22Rv1 (cell line): ENCODE measurements around the gene MACC1.

ENCODE experiments used
- H3K27ac ChIP-seq: fragments of 450-650 bp; 2 replicates; pipeline ENCODE4 v1.5.1; 2017
- CTCF ChIP-seq: fragments of 450-650 bp; IDR thresholded peaks from 2 replicates; pipeline ENCODE4 v1.5.1; 2017; ENCODE audit warnings: mild to moderate bottlenecking
- ZFX ChIP-seq: fragments of 450-650 bp; IDR thresholded peaks from 2 replicates; pipeline ENCODE4 v1.6.1; 2017; ENCODE audit warnings: antibody characterized with exemption, borderline replicate concordance

The MACC1 gene

GRCh38 chr7:20141666-20142065 lies 75.5 kb downstream of the MACC1 start:
- H3K27ac ChIP-seq: no peak overlapping the region
- no peak for TF ChIP-seq ZFX
- no peak for TF ChIP-seq CTCF

GRCh38 chr7:20141002-20141345 lies 76.2 kb downstream of the MACC1 start:
- no peak overlapping the region for H3K27ac ChIP-seq
- TF ChIP-seq ZFX (no peak), CTCF (no peak)

GRCh38 chr7:20140291-20141001 lies 76.7 kb downstream of the MACC1 start:
- TF ChIP-seq CTCF (no peak), ZFX (no peak)

DNA sequence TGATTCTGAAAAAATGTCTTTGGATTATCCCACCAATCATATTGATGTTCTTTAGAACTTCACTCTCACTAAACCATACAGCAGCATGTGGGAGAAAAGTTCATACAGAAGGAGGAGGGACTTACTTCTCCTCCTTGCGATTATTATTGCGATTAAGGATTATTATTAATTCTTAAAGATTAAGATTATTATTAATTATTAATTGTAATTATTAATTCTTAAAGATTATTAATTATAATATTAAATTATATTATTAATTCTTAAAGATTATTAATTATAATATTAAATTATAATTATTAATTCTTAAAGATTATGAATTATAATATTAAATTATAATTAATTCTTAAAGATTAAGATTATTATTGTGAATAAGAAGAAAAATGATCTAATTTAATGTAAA lies 80.5 kb downstream of the MACC1 start:
- TF ChIP-seq CTCF (no peak), ZFX (no peak)

More at GRCh38 chr7:20140291-20141001, 76.7 kb downstream of the MACC1 start:
- no peak overlapping the region for H3K27ac ChIP-seq

GRCh38 chr7:20133803-20134202 lies 83.4 kb downstream of the MACC1 start:
- TF ChIP-seq CTCF (no peak), ZFX (no peak)
- H3K27ac ChIP-seq: no peak overlapping the region

More for the DNA sequence above, 80.5 kb downstream of the MACC1 start:
- H3K27ac ChIP-seq: no peak overlapping the region

GRCh38 chr7:20132585-20132984 lies 84.6 kb downstream of the MACC1 start:
- H3K27ac ChIP-seq: no peak overlapping the region
- TF ChIP-seq CTCF (no peak), ZFX (no peak)

GRCh38 chr7:20131776-20132175 lies 85.4 kb downstream of the MACC1 start:
- TF ChIP-seq CTCF (no peak), ZFX (no peak)
- no peak overlapping the region for H3K27ac ChIP-seq
